K562 (cell line): ENCODE results near the gene ORAI2. TPM values are rescaled to one million over a fixed set of nuclear protein-coding genes. Genes with fewer than 3 reads are reported as not detected.

Experiments
- ATF1 ChIP-seq, 2 experiments: fragments of 450-650 bp in 1 of 2; IDR thresholded peaks; 2 replicates each; pipeline ENCODE4 v1.6.1; 2016; ENCODE audit warnings: missing compliant biosample characterization in 1 of 2, missing genetic modification characterization in 1 of 2
- CBFA2T2 ChIP-seq: fragments of 450-650 bp; conservative IDR thresholded peaks from 2 replicates; pipeline ENCODE4 v1.6.1; 2017; ENCODE audit warnings: mild to moderate bottlenecking
- CBFA2T3 ChIP-seq: fragments of 450-650 bp; IDR thresholded peaks from 2 replicates; pipeline ENCODE4 v1.6.1; 2017
- FIP1L1 ChIP-seq: fragments of 200-400 bp; formaldehyde crosslinking; IDR thresholded peaks from 2 replicates; pipeline ENCODE4 v1.6.1; 2018; ENCODE audit warnings: mild to moderate bottlenecking, low read depth, low read length; ENCODE audit not compliant: poor library complexity, severe bottlenecking
- HMGN3 ChIP-seq: IDR thresholded peaks from 2 replicates; pipeline ENCODE4 v1.6.1; 2011; ENCODE audit warnings: borderline replicate concordance, low read depth, mild to moderate bottlenecking, mixed read lengths, low read length; ENCODE audit not compliant: insufficient read length; ENCODE audit errors: extremely low read depth
- HNRNPL ChIP-seq: fragments of 200-400 bp; formaldehyde crosslinking; IDR thresholded peaks from 2 replicates; pipeline ENCODE4 v1.6.1; 2017; ENCODE audit warnings: low read depth, mild to moderate bottlenecking, low read length
- POLR2A ChIP-seq: fragments of 450-650 bp; conservative IDR thresholded peaks from 2 replicates; pipeline ENCODE4 v1.6.1; 2016
- POLR2G ChIP-seq: fragments of 200-400 bp; formaldehyde crosslinking; IDR thresholded peaks from 2 replicates; pipeline ENCODE4 v1.6.1; 2017; ENCODE audit warnings: low read depth, mild to moderate bottlenecking, antibody characterized with exemption, low read length, moderate library complexity
- RBFOX2 ChIP-seq: fragments of 200-400 bp; formaldehyde crosslinking; IDR thresholded peaks from 2 replicates; pipeline ENCODE4 v1.6.1; 2017; ENCODE audit warnings: low read depth, mild to moderate bottlenecking, low read length, moderate library complexity
- RBM22 ChIP-seq: fragments of 200-400 bp; formaldehyde crosslinking; IDR thresholded peaks from 2 replicates; pipeline ENCODE4 v1.6.1; 2018; ENCODE audit warnings: low read length, low read depth; ENCODE audit not compliant: poor library complexity, severe bottlenecking
- REST ChIP-seq, 2 experiments: fragments of 450-650 bp; formaldehyde crosslinking in 1 of 2; IDR thresholded peaks; 2 replicates each; pipeline versions ENCODE4 v1.4.0 to v1.6.1; 2014 to 2020; ENCODE audit warnings: mild to moderate bottlenecking in 2 of 2, borderline replicate concordance in 1 of 2, low read depth in 1 of 2
- SMAD3 ChIP-seq: fragments of 450-650 bp; formaldehyde crosslinking; conservative IDR thresholded peaks from 2 replicates; pipeline ENCODE4 v1.4.0; 2020; ENCODE audit warnings: mild to moderate bottlenecking
- SNRNP70 ChIP-seq: fragments of 200-400 bp; formaldehyde crosslinking; optimal IDR thresholded peaks from 2 replicates; pipeline ENCODE3; 2017; ENCODE audit warnings: low read depth, low read length
- STAT5B ChIP-seq: fragments of 250-450 bp; sonication (Bioruptor Pico); IDR thresholded peaks from 2 replicates; pipeline ENCODE4 v1.8.0; 2021; ENCODE audit warnings: mild to moderate bottlenecking, inconsistent platforms
- ZBTB17 ChIP-seq: fragments of 450-650 bp; formaldehyde crosslinking; IDR thresholded peaks from 2 replicates; pipeline ENCODE4 v1.4.0; 2020; ENCODE audit warnings: mild to moderate bottlenecking
- ZNF263 ChIP-seq: sonication (generic); formaldehyde crosslinking; IDR thresholded peaks from 2 replicates; pipeline ENCODE4 v1.8.0; 2022; ENCODE audit warnings: mild to moderate bottlenecking, missing genetic modification reagents, borderline replicate concordance
- ZNF384 ChIP-seq: IDR thresholded peaks from 2 replicates; pipeline ENCODE4 v1.6.1; 2012; ENCODE audit warnings: low read depth, low read length, improper control_type of control experiment
- polyA plus RNA-seq, 8 experiments: library from polyadenylated mRNA; depleted of rRNA in 4 of 8; stranded (reverse) in 5 of 8; unstranded in 3 of 8; fragments of >200 nt; fragmentation: Nextera tagmentation in 2 of 8; fragmentation: Illumina TruSeq in 1 of 8; extraction: Ambion mirVana in 2 of 8; extraction: Trizol in 1 of 8; gene quantifications; 2 replicates each; pipeline versions ENCODE4 v1.2.1 to v1.2.3, GENCODE V29; 2011 to 2014; ENCODE audit warnings: inconsistent platforms in 1 of 8, missing spikeins in 1 of 8
- total RNA-seq, 7 experiments: library from RNA; depleted of rRNA in 6 of 7; stranded (reverse); fragments of >200 nt in 6 of 7; fragmentation: Illumina TruSeq in 2 of 7; extraction: Trizol in 2 of 7; gene quantifications; 2 replicates each; pipeline versions ENCODE4 v1.2.1 to v1.2.3, GENCODE V29; 2011 to 2021; ENCODE audit warnings: low replicate concordance in 1 of 7
- TF ChIP-seq, protein P1 (sequence below): fragments of 200-800 bp; sonication (Bioruptor generic); IDR thresholded peaks from 2 replicates; pipeline ENCODE4 v1.6.1; 2017; ENCODE audit warnings: missing genetic modification characterization, missing compliant biosample characterization

ORAI2 gene
- total and polyA plus RNA-seq, 9 of the 15 experiments (the other 6 are each of a cell fraction or from before 2014, with no cell fraction given): 1.1 to 27.7 (median 9.2) TPM

- TF ChIP-seq REST (IDR thresholded peaks at IDR 0.05; ENCODE audit: borderline replicate concordance) (no peak), REST (CRISPR knock-in tag; IDR thresholded peaks at IDR 0.05; ENCODE audit: low read depth) (0 out of 2 replicates have a peak, but pooled peaks have one; percentile 44), ZNF384 (no peak), CBFA2T2 (0 out of 2 replicates have a peak, but pooled peaks have one; percentile 14), FIP1L1 (peak; percentile 43), ATF1 (CRISPR knock-in tag; IDR thresholded peaks at IDR 0.05) (no peak), ATF1 (tag; IDR thresholded peaks at IDR 0.05) (peak; percentile 37; the same call in 1 of the 2 replicates), POLR2A (peak; percentile 64), RBFOX2 (peak; percentile 62), SMAD3 (CRISPR knock-in tag) (no peak), STAT5B (CRISPR knock-in tag) (no peak), ZBTB17 (0 out of 2 replicates have a peak, but pooled peaks have one; percentile 32), ZNF263 (CRISPR knock-in tag) (peak; percentile 64), HMGN3 (peak; percentile 38), CBFA2T3 (peak; percentile 37), POLR2G (peak; percentile 69), SNRNP70 (peak; percentile 54), HNRNPL (0 out of 2 replicates have a peak, but pooled peaks have one; percentile 72), RBM22 (peak; percentile 84)
- TF ChIP-seq, protein P1, sequence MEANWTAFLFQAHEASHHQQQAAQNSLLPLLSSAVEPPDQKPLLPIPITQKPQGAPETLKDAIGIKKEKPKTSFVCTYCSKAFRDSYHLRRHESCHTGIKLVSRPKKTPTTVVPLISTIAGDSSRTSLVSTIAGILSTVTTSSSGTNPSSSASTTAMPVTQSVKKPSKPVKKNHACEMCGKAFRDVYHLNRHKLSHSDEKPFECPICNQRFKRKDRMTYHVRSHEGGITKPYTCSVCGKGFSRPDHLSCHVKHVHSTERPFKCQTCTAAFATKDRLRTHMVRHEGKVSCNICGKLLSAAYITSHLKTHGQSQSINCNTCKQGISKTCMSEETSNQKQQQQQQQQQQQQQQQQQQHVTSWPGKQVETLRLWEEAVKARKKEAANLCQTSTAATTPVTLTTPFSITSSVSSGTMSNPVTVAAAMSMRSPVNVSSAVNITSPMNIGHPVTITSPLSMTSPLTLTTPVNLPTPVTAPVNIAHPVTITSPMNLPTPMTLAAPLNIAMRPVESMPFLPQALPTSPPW: peak; percentile 66; the same call in 1 of the 2 replicates
These were observed 39.0 kb downstream of the ORAI2 start (continued) for GRCh38 chr7:102472126-102473041.
